CD4-positive, alpha-beta T cell treated with Interleukin-17A for 1 hour (primary cell): ENCODE results near the gene MGAT4A.
"Not testable (repeated sequence)": the region's sequence is repeated elsewhere in the genome, so short reads cannot be mapped to it uniquely, and the experiment has no call there.

Experiments used
- DNase-seq: peaks from one replicate; pipeline ENCODE4 v3.0.0-alpha.2; 2020

MGAT4A gene

DNA sequence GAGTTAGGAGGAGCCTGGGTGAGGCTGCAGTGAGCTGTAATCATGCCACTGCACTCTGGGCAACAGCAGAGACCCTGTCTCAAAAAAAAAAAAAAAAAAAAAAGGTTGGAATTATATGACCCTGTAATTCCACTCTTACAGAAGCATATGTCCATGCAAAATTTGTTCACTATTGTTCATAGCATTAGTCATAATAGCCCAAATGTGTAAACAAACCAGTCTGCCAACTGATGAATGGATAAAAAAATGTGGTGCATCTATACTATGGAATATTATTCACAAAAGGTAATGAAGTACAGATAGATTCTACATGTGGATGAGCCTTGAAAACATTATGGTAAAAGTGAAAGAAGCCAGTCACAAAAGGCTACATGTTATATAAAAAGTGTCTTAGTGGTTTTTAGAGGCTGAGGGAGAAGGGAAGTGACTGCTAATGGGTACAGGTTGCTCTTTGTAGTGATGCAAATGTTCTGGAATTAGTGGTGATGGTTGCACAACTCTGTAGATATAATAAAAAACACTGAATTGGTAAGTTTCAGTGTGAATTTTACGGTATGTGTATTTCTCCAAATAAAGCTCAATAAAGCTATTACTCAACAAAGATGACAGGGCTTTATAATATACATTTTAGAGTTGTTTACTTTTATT, 132.0 kb downstream of the MGAT4A start:
- DNase-seq, result no peak

DNA sequence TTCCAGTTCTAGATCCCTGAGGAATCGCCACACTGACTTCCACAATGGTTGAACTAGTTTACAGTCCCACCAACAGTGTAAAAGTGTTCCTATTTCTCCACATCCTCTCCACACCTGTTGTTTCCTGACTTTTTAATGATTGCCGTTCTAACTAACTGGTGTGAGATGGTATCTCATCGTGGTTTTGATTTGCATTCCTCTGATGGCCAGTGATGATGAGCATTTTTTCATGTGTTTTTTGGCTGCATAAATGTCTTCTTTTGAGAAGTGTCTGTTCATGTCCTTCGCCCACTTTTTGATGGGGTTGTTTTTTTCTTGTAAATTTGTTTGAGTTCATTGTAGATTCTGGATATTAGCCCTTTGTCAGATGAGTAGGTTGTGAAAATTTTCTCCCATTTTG, 136.3 kb downstream of the MGAT4A start:
- not testable (repeated sequence) for DNase-seq

DNA sequence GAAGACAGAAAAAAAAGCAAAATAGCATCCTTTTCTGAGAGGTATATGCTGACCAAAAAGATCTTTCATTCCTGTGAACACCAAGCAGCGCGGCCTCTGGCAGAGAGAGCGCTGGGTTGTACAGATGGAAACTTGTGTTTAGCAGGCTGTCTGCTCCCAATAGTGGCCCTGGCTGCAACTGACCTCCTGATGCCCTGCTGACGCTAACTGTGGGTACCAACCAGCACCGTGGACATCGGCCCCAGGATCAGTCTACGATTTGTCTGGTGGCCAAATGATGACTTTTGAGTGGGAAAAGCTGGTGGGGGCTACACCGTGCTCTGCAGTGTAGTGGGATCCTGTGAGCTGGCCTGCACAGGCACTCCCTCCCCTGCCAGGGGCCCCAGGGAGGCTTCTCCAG, 138.4 kb downstream of the MGAT4A start:
- no peak for DNase-seq

DNA sequence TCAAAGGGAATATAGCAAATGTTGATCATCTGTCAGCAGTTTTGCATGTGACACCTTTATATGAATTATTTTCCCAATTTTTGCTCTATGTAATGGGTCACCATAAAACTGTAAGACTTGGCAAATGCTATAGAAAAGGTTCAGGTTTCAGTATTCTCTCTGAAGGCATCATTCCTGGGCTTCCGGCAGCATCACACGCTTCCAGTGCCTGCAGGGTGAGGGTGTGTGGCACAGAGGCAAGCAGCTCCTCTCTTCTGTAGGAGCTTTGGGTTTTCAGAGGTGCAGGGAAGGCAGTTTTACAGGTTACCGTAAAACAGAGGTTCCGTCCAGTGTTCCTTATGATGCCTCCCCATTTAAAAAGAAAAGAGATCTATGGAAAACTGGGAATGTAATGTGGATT, 141.4 kb downstream of the MGAT4A start:
- DNase-seq, result no peak

DNA sequence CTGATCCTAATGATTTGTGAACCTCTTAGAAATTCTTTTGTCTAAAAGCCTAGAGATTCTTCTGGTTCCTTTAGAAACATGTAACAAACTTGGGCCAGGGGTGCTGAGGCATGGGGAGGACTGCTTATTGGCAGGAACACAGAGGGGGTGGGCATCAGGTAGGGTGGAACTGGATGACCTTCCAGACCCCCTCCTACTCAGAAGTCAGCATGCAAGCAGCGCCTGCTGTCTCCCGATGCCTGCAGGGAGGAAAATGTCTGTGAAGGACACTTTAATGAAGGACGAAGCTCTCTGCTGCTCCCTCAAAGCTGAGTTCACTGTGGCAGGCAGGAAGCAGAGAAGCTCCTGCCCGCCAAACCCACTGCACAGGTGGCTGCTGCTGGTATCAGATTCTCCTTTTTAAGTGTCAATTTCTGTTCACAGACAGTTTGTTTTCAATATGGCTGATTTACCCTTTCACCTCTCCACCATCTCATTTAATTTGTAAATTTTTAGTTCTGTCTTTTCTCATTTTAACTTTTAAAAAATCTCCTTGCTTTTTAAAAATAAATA, 142.0 kb downstream of the MGAT4A start:
- no peak for DNase-seq

DNA sequence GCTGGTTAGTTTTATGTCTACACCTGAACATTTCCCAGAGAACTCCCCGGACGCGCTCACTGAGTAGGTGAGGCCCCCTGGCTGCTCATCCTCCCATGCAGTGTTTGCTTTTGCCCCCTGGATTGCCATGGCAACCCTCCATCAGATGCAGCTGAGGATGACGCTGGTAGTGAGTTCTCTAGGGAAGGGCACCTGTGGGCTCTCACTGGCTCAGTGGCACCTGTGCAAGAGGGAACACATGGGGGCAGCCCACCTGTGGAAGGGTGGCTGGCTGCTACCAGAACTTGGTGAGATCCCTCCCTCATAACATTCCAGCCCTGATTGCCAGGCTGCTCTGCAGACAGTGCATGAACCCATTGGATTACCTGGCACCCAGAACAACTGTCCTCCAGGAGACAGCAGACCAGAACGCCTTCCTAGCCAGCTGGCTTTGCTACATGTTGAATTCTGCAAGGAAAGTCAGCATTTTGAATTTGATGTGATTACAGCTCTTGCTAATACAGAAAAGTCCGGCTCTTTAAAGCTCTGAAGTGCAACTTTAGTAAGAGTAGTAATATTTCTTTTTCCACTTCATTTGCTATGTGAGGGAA, 144.3 kb downstream of the MGAT4A start:
- DNase-seq, result no peak

DNA sequence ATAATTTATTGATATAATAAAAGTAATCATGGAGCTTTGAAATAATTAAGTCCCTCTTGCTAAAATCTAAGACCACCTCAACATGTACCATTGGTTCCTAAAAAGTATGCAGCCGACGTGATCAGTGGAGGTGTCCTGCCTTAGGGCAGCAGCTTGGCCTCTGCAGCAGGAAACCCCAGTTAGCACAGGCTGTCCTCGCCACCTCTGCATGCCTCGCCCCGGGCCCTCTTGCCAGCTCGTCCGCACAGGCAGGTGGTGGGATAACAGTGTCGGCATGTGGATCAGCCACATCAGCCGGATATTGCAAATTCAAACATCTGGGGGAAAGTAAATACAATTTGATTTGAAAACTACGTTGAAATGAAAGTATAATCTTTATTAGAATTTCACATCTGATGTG, 145.5 kb downstream of the MGAT4A start:
- DNase-seq, result no peak

DNA sequence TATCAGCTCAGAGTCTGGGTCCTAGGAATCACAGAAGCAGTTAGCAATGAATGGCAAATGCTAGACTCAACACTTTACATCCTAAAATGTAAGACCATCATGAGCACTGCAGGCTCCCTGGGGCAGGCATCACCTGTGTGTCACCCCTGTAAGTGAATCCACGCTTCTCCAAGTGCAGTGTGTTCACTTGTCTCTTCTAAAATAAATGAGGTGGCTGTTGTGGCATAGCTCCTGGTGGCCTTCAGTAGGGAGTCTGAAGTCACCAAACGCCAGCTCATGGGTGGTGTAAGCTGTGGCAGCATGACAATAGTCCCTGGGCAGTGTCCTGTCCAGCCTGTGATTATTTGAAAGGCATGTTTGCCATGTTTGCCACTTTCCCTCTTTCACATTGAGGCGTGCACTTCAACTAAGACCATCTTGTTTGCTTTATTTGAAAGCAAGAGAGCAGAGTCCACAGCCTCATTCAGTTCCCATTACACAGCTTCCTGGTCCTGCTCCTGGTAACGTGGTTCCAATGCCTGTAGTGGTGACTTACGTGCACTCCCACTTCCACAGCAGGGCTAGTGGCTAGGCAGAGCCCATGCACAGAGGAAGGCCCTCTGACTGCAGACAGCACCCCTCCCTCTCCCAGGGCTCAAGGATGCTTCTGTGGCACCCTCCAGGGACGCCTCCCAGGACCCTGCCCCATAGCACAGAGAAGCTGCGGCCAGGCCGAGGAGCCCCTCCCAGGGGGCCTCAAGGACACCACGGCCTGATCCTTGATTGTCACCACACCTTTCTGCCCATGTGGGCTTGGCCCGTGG, 146.9 kb downstream of the MGAT4A start:
- no peak for DNase-seq

DNA sequence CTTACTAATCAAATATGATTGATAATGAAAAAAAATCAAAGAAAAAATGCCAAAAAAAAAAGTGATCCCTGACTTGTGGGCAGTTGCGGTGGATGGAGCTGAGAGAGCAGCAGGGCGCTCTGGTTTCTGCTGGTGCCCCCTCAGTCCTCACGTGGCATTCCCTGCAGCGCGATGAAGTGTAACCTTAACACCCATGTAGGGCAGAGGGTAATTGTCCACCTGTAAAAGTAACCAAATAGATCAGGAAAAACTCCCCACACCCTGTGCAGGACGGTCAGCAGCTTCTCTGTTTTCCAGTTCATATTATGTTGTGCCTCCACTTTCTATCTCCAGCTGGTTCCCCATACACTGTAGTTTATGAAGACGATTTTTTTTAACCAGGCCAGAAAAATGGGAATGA, 147.7 kb downstream of the MGAT4A start:
- DNase-seq, result no peak

DNA sequence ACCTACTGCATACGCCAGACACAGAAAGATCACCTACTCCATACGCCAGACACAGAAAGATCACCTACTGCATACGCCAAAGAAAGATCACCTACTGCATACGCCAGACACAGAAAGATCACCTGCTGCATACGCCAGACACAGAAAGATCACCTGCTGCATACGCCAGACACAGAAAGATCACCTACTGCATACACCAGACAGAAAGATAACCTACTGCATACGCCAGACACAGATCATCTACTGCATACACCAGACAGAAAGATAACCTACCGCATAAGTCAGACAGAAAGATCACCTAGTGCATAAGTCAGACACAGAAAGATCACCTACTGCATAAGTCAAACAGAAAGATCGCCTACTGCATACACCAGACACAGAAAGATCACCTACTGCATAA, 148.4 kb downstream of the MGAT4A start:
- DNase-seq, result no peak

DNA sequence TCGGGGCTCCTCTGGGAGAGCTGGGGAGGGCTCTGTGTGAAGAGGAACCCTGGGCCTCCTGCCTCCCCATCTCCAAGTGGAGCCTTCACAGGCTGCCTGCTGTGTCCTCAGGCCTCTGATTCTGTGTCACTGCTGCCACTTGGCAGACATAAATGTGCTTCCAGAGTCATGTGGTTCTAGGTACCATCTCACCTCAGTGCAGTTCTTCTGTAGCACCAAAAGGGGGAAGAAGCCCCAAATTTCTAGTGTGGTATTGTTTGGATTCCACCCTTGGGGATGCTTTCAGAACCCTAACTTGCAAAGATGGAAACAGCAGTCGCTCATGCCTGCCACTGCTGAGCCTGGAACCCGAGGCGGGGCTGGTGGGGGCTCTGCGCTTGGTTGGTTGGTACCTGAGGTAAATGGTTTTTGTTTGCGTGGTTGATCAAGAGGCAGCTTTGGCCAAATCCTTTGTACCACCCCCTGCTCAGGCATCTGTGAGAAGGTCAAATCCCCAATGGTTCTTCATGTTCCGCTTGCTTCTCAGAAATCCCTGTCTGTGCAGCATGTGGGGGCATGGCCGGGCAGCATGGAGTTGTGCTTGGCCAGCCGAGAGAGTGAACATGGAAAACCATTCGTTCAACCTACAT, 150.2 kb downstream of the MGAT4A start:
- no peak for DNase-seq

DNA sequence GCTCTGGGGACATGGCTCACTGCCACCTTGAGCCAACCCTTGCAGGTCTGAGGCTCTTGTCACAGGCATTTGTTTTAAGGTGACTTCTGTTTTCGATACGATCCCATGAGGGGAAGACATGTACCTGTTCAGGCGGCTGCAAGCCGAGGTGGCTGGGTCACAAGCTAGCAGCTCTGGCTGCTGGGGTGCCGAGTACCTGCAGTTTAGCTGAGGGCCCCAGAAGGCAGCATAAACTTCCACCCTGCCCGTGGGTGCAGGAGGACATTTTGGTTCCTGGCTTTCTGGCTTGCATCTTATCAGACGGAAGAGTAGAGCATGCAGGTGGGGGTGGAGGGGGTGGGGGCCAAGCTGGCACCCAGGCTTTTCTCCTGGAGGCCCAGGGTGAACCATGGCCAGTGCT, 151.0 kb downstream of the MGAT4A start:
- DNase-seq, result no peak

DNA sequence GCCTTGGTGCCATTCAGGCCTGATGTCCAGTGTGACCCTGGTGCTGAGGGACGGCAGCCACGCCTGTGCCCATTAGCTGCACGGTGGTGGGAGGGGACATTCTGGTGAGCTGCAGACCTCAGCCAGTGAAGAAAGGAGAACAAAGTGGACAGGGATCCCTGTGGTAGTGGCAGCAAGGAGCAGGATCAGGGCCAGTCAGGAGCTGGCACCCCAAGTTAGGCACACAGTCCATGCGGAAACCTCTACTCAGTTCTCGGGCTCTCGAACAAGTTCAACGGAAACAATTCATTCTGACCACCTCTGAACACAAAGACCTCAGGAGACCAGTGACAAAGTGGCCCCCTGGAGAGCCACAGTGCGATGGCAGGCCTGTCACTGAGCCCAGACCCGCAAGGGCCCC, 152.7 kb downstream of the MGAT4A start:
- DNase-seq, result no peak

DNA sequence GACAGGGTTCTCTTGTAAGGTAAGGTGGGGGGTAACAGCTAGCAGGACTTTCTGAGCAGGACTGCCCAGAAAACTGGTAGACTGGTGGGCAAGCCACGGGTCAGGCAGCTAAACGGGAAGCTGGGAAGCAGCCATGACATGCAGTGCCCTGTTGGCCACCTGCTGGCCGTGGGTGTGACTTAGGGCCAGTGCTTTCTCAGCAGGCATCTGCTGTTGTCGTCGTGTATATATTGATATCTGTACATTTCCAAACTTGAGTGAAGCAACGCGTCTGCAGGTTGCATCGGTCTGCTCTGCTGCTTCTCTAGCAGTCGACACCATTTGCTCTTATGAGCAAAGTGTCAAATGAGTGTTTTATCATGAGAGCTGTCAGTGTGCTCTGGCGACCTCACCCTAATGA, 153.6 kb downstream of the MGAT4A start:
- no peak for DNase-seq

DNA sequence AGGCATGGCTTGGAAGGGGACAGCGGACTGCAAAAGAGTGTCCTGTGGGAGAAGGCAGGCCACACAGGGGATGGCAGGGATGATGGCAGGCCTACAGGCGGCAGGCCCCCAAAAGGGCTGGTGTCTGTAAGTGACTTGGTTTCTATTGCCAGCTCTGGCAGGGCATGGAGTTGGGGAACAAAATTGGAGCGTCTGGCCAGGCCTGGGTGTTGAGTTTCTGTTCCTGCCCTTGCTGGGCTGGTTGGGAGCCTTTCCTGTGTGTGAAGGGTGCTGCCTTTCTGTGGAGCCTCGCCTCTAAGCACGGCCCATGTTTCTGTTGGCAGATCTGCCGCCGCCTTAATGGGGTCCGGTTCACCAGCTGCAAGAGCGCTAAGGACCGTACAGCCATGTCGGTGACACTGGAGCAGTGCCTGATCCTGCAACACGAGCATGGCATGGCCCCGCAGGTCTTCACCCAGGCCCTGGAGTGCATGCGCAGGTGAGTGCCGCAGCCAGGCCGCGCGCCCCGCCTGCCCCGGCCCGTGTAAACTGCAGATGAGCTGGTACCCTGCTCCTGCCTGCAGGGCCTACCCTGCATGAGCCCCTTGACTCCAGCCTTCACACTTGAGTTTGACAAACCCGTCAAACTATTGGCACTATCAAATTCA, 154.1 kb downstream of the MGAT4A start:
- no peak for DNase-seq

DNA sequence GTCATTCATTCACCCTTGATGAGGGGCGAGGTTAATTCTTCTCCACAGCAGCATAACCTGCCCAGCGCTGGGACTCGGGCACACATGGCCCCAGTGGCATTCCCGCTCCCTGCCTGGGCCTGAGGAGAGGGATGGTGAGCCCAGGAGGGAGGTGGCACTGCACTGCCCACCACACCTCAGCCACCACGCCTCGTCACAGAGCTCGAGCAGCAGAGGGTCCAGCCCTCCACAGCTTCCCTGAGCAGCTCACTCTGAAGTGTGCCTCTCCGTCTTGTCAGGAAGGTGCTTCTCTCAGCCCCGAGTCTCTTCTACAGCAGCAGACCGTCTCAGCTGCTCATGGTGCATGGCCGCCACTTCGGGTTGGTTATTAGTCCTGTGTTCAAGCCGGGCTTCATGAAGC, 157.5 kb downstream of the MGAT4A start:
- no peak for DNase-seq

DNA sequence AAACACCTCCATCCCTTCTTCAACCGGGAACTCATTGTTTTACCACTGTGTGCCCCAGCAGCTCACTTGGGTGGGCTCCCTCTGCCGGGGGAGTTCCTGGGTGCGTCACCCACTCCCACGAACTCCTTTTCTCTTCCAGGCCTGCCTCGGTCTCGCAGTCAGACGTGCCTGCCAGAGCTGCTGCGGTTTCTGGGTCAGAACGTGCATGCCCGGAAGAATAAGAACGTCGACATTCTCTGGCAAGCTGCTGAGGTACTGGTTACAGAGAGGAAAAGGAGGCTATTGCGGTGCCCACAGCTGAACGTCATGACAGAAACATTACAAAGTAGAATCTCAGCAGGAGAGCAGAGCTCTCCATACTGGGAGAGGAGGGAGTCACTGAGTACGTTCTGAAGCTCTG, 158.3 kb downstream of the MGAT4A start:
- DNase-seq, result no peak

DNA sequence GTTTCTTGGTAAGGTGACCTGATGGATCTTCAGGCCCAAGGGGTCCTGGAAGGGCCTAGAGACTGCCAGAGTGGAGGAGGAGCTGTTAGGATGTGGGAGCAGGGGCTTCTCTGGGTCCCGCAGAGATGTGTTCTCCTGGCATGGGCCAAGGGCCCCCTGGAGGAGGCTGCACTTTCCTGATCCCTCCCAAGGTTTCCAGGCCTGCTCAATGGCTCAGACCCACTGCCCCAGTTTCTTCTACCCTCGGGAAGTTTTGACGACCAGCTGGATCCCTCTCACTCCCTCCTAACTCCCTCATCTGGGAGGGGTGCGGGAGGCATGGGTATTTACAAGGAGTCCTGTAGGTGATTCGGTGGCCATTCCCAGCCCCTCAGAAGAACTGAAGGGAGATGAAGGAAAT, 158.7 kb downstream of the MGAT4A start:
- no peak for DNase-seq

DNA sequence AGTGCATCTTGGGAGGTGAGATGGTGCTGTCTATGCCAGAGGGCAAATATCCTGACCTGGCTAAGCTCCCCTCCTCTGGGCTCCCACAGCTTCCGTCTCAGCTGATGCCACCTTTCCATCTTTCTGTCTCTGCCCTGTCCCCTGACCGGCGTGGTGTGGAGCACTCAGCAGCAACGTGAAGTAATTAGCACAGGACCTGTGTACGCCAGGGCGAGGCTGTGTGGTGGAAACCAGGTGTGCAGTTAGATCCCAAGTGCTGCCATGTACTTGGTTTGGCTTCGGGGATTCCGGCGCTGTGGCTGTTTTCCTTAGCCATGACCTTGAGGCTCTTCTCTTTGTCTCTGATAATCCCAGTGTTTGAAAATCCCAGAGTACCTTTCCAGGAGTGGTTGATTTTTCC, 159.1 kb downstream of the MGAT4A start:
- DNase-seq, result no peak

DNA sequence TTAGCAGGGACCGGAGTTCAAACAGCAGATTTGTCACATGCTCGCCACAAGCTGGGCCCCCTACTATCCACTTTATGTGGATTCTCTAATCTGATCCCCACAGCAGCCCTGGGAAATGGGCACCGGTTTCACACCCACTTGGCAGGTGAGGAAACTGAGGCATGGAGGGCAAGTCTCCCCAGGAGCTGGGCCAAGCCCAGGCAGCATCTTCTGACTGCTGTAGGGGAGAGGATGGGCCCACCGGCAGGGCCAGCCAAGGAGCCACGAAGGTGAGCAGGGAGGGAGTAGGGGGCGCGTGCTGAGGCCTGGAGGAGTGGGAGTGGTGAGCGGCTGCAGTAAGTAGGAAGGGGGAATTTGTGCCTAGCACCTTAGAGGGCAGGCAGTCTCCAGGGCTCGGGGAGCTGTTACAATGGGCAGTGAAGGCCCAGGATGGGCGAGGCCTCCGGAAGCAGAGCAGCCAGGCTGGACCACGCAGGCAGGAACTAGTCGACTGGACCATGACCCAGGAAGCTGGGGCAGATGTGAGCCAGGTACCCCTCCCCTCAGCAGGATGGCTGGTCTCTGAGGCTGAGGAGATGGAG, 159.7 kb downstream of the MGAT4A start:
- no peak for DNase-seq

DNA sequence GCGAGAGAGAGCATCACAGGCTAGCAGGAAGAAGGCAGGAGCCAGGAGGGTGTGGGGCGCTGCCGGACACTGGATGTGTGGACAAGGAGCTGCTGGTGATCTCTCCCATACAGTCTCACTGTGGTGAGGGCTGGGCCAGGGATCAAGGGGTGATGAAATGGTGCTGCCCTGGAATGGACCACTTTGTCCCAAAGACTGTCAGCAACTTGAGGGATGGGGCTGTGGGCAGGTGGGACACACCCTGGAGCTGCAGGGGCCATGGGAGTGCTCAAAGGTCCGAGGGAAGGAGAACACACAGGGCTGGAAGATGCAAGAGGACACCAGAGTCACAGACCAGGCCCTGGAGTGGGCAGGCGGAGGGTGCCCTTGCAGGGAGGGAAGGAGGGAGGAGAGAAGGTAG, 160.6 kb downstream of the MGAT4A start:
- no peak for DNase-seq

DNA sequence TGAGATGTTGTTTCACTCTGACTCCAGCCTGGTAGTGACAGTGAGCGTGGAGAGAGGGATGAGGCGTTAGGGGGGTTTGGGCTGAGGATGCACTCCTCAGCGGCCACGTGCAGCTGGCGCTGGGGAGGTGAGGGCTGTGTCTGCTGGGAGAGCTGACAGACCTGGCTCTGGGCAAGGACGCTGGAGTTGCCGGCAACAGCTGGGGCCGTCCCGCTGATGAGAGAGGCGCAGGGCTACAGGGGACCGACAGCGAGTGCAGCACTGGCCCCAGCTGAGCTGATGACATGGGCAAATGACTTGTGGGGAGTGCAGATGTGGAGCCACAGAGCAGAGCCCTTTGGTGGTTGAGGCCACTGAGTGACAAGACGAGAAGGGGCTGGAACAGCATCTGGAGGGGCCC, 161.0 kb downstream of the MGAT4A start:
- DNase-seq, result no peak
